NCI-H2081 (cell line): ENCODE measurements around the gene SZT2.
A peak's percentile ranks its signal among the peaks of the same experiment; 100 is the strongest.
"Not testable (repeated sequence)": the region's sequence is repeated elsewhere in the genome, so short reads cannot be mapped to it uniquely, and the experiment has no call there.

Experiments used
- DNase-seq, 2 experiments: peaks; one replicate each; lab custom pipeline; 2025; lab: John Stamatoyannopoulos, UW

Gene SZT2

GRCh38 chr1:43454270-43455011 is 64.7 kb downstream of the SZT2 start:
- DNase-seq: peak; percentile 85 to 95

- no peak for DNase-seq
These were observed 65.7 kb downstream of the SZT2 start for GRCh38 chr1:43455213-43455889.

DNA sequence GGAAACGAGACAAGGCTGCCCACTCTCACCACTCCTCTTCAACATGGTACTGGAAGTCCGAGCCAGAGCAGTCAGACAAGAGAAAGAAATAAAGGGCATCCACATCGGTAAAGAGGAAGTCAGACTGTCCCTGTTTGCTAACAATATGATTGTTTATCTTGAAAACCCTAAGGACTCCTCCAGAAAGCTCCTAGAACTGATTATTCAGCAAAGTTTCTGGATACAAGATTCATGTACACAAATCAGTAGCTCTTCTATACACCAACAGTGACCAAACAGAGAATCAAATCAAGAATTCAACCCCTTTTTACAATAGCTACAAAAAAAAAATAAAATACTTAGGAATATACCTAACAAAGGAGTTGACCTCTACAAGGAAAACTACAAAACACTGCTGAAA is 68.7 kb downstream of the SZT2 start:
- DNase-seq: not testable (repeated sequence)

DNA sequence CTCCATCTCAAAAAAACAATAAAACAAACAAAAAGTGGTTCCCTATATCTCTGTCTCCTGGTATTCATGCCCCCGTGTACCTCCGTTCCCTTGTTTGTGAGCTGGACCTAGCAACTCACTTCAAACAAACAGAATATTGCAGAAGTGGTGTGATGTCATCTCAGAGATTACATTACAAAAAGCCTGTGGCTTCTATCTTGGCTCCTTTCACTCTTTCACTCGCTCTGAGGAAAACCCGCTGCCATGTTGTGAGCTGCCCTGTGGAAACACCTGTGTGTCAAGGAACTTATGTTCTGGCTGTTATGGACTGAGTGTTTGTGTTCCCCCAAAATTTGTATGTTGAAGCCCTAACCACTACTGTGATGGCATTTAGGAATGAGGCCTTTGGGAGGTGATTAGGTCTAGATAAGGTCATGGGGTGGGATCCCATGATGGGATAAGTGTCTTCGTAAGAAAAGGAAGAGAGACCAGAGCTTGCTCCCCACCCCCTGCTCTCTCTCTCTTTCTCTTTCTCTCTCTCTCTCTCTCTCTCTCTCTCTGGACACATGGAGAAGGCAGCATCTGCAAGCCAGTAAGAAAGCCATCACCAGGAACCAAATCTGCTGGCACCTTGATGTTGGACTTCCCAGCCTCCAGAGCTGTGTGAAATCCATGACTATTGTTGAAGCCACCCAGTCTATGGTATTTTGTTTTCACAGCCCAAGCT is 71.4 kb downstream of the SZT2 start:
- no peak for DNase-seq

DNA sequence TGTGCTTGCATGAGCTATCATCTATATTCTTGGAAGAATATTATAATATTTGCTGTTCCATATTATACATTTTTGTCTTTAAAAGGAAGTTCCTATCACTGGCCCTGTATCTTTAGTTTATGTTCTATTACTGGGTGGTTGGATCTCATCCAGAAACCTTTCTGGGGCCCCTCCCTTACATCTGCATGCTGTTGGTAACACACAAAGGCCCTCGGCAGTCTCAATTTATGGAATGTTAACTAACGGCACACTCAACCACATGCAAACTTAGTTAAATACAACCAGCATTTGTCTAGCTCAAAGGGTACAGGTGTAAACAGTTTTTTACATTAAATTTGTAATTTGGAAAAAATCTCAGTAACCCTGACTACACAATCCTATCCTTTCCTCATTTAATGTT is 73.8 kb downstream of the SZT2 start:
- no peak for DNase-seq

DNA sequence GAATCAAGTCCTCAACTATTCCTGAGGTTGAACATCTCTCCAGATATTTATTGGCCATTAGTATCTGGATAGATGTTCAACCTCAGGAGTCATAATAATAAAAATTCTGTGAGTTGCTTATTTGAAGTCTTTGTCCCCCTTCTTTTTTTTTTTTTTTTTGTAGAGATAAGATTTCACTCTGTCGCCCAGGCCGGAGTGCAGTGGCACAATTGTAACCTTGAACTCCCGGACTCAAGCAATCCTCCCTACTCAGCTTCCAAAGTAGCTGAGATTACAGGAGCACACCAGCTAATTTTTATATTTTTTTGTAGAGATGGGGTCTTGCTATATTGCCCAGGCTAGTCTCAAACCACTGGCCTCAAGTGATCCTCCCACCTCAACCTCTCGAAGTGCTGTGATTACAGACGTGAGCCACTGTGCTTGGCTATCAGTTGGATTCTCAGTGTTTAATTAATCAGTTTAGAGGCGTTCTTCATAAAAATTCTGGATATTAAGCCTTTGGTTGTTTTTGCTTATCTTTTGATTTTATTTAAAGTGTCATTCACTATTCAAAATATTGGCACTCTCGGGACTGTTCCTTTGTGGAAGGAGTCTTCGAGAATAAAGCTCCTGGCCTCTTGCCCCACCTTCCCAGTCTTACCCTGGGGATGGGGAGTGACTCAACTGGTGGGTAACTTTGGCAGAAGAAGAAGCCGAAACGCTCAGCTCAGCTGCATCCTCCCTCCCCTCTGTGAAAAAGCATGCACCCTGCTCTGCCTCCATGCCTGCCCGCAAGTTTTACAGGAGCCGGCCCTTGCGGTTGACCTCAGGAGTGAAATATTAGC is 75.2 kb downstream of the SZT2 start:
- no peak for DNase-seq

- no peak for DNase-seq
These were observed 75.9 kb downstream of the SZT2 start for GRCh38 chr1:43465505-43466067.

DNA sequence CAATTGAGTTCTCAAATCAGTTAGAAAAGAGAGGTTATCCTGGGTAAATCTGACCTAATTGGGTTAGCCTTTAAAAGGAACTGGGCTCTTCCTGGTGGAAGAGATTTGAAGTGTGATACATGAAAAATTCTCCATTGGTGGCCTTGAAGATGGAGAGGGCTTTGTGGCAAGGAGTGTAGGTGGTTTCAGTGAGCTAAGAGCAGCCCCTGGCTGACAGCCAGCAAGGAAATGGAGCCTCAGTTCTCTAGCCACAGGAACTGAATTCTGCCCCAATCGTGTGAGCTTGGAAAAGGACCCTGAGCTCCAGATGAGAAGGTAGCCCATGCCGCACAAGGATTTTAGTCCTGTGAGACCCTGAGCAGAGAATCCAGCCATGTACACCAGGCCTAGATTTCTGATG is 76.7 kb downstream of the SZT2 start:
- DNase-seq: no peak

DNA sequence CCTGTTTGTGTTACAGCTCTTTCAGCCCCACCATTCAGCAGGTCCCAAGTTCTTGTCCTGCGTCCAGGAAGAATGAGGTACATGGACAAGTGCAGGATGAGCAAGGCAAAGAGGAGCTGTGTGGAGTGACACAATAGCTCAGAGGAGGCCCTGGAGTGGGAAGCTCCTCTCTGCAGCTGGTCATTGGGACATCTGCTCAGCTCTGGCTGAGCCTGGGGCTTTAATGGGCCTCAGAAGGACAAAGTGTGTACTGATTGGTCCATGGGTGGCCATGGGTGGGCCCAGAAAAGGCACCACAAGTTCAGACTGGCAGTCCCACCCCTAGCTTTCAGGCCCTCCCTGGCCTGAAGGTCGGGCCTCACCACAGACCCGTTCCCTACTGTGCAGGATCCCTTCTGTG is 78.7 kb downstream of the SZT2 start:
- no peak for DNase-seq

- no peak for DNase-seq
These were observed 80.2 kb downstream of the SZT2 start for GRCh38 chr1:43469932-43470331.

DNA sequence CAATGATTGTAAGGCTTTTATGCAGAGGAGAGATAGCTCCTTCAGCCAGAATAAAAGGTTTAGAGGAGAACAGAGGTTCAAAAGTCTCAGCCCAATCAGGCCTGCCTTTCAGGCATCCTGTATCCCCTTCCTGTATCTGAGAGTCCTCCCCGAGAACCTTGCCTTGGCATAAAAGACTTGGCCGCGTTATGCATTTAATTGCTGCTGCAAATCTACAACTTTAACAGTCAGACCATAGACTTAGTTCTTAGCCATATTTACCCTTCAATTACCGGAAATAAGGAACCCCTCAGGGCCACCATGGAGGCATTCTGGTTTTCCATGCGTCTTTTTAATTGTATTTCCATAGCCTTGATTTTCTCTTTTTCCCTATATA is 82.4 kb downstream of the SZT2 start:
- DNase-seq: no peak

GRCh38 chr1:43472463-43473151 is 82.9 kb downstream of the SZT2 start:
- DNase-seq: not testable (repeated sequence)

DNA sequence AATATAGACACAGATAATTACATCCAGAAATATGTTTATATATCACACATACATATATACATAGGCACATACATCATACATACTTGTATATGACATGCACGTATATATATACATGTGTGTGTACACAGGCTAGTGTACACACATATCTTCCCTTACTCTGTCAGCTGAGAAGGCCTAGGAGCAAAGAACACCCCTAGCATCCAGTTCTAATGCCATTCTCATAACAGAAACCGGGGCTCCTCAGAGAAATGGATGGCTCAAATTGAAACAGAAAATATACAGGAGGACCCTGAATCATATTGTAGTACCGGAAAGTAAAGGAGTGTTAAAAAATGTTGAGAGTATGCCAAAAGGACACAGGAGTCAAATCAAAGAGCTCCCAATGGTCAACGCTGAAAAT is 83.8 kb downstream of the SZT2 start:
- DNase-seq: no peak

DNA sequence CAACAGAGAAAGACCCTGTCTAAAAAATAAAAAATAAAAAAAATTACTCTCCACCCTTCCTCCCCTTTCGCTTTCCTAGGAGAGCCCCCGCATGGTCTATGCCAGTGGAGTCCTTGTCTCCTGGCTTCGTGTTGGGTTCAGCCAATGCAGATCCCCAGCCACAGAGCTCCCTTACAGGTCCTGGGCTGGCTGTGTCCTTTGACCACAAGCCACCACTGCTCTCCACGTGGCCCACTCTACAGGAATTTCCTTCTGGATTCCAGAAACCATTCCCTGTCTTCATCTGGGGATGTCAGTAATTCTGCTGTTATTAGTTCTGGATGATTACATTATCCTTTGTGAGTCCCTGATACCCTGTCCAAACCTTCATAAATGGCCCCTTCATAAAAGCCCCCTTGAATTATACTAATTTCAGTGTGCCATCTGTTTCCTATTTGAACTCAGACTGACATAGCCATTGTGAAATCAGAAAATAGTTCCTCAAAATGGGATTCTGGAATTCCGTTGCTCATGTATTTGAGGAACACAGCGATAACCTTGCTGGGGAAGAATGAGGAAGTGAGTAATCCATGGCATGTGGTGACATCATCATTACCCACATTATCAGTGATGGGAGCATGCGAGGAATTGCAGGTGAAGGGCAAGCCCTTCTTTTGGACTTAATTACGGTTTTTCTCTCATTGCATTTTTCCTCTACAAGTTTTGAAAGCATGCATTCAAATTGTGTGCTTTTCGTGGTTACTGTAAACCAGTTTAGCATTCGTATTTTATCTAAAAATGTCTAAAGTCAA is 86.1 kb downstream of the SZT2 start:
- DNase-seq: not testable (repeated sequence)

DNA sequence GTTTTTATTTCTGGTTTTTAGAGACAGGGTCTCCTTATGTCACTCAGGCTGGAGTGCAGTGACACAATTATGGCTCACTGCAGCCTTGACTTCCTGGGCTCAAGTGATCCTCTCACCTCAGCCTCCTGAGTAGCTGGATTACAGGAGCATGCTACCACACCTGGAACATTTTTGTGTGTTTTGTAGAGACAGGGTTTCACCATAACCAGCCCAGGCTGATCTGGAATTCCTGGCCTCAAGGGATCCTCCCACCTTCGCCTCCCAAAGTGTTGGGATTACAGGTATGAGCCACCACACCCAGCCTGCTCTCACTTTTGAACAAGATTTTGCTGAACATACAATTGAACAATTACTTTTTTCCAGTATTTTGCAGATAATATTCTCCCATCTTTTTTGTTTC is 88.0 kb downstream of the SZT2 start:
- DNase-seq: no peak

- DNase-seq: no peak
These were observed 89.7 kb downstream of the SZT2 start for GRCh38 chr1:43479414-43479813.

DNA sequence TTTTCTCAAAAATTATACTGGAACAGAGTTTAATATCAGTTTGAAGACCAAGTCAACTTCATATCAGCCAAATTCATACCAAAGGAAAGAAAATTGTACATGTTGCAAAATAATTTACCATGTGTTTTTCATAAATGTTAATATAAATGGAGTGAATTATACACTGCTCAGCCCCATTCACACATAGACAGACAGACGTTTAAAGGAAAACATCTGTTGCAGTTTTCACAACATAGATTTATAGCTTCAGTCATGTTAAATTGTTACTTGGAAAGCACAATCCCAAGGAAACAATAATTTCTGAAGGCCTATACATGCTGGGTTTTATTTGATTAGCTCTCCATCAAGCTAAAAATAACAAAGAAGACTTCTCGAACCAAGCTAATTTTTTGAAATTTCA is 91.8 kb downstream of the SZT2 start:
- DNase-seq: no peak

- no peak for DNase-seq
These were observed 92.5 kb downstream of the SZT2 start for GRCh38 chr1:43482215-43482614.

DNA sequence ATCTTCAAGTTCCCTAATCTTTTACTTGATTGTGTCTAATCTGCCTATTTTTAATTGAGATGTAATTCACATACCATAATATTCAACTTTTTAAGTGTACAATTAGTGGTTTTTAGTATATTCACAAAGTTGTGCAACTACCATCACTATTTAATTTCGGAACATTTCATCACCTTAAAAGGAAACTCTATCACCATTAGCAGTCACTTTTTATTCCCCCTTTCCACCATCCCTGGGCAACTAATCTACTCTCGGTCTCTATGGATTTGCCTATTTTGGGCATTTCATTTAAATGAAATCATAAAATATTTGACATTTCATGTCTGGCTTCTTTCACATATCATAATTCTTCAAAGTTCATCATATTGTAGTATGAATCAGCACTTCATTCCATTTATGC is 94.7 kb downstream of the SZT2 start:
- no peak for DNase-seq

GRCh38 chr1:43488165-43488564 is 98.5 kb downstream of the SZT2 start:
- DNase-seq: no peak

DNA sequence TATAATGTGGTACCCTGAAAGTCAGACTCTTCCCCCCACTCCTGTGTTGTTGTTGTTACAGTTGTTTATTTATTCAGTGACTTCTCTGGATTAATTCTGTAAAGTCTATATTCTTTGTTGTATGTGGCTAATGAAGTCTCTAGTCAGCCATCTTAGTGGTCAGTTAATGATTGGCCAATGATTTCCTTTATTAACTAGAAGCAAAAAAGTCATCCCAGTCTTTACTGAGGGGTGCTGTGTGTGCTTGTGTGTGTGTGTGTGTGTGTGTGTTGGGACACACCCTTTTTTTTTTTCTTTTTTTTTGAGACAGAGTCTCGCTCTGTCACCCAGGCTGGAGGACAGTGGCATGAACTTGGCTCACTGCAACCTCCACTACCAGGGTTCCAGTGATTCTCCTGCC is 101.4 kb downstream of the SZT2 start:
- no peak for DNase-seq
